NCI-H1436 treated with DMSO at 0.1 percent for 48 hours (cell line): ENCODE measurements around the gene KLRK1.
"Not testable (repeated sequence)": the region's sequence is repeated elsewhere in the genome, so short reads cannot be mapped to it uniquely, and the experiment has no call there.

Experiments
- DNase-seq: peaks from one replicate; lab custom pipeline; 2025; lab: John Stamatoyannopoulos, UW

The KLRK1 gene

GRCh38 chr12:10362828-10363657, 26.8 kb downstream of the KLRK1 start:
- DNase-seq: no peak

GRCh38 chr12:10362325-10362724, 27.5 kb downstream of the KLRK1 start:
- DNase-seq: no peak

GRCh38 chr12:10361622-10362021, 28.2 kb downstream of the KLRK1 start:
- no peak for DNase-seq

- peak; percentile 30 for DNase-seq
These were observed 28.8 kb downstream of the KLRK1 start for GRCh38 chr12:10361084-10361483.

- no peak for DNase-seq
These were observed 30.9 kb downstream of the KLRK1 start for GRCh38 chr12:10358969-10359368.

- DNase-seq: no peak
These were observed 31.7 kb downstream of the KLRK1 start for GRCh38 chr12:10358131-10358530.

- no peak for DNase-seq
These were observed 35.3 kb downstream of the KLRK1 start for GRCh38 chr12:10354502-10354901.

- DNase-seq: no peak
These were observed 35.8 kb downstream of the KLRK1 start for GRCh38 chr12:10354071-10354470.

GRCh38 chr12:10351457-10351856, 38.4 kb downstream of the KLRK1 start:
- not testable (repeated sequence) for DNase-seq

- no peak for DNase-seq
These were observed 47.8 kb downstream of the KLRK1 start for GRCh38 chr12:10341892-10342509.

GRCh38 chr12:10340946-10341345, 48.9 kb downstream of the KLRK1 start:
- DNase-seq: not testable (repeated sequence)

GRCh38 chr12:10339053-10339840, 50.6 kb downstream of the KLRK1 start:
- no peak for DNase-seq

- not testable (repeated sequence) for DNase-seq
These were observed 51.4 kb downstream of the KLRK1 start for GRCh38 chr12:10338470-10338869.

- DNase-seq: not testable (repeated sequence)
These were observed 53.6 kb downstream of the KLRK1 start for GRCh38 chr12:10336196-10336595.

GRCh38 chr12:10331642-10332239, 58.1 kb downstream of the KLRK1 start:
- DNase-seq: no peak

GRCh38 chr12:10328691-10329090, 61.1 kb downstream of the KLRK1 start:
- not testable (repeated sequence) for DNase-seq
